Smooth muscle cell (in vitro differentiated cells): ENCODE measurements around the gene CHPF. TPM values are rescaled to one million over a fixed set of nuclear protein-coding genes. Genes with fewer than 3 reads are reported as not detected.

ENCODE experiments used
- DNase-seq: peaks from one replicate; lab custom pipeline; 2025; ENCODE audit not compliant: unreplicated experiment; lab: John Stamatoyannopoulos, UW
- H2AFZ ChIP-seq: fragments of 200-600 bp; sonication (generic); 2 replicates; pipeline ENCODE4 v1.6.0; 2016; ENCODE audit warnings: antibody characterized with exemption, low read depth, mild to moderate bottlenecking
- H3F3A ChIP-seq: fragments of 200-600 bp; sonication (generic); 2 replicates; pipeline ENCODE4 v1.6.0; 2017; ENCODE audit warnings: antibody characterized with exemption, low read depth
- H3K27ac ChIP-seq: fragments of 200-600 bp; sonication (generic); 2 replicates; pipeline ENCODE4 v1.5.1; 2016; ENCODE audit warnings: low read depth, mild to moderate bottlenecking
- H3K27me3 ChIP-seq: fragments of 200-600 bp; sonication (generic); 2 replicates; pipeline ENCODE4 v1.6.1; 2016; ENCODE audit warnings: low read depth, mild to moderate bottlenecking
- H3K36me3 ChIP-seq: fragments of 200-600 bp; sonication (generic); 2 replicates; pipeline ENCODE4 v1.5.1; 2016; ENCODE audit warnings: low read depth
- H3K4me1 ChIP-seq: fragments of 200-600 bp; sonication (generic); 2 replicates; pipeline ENCODE4 v1.5.1; 2016; ENCODE audit warnings: low read depth
- H3K4me2 ChIP-seq: fragments of 200-600 bp; sonication (generic); 2 replicates; pipeline ENCODE4 v1.6.0; 2016; ENCODE audit warnings: mild to moderate bottlenecking
- H3K4me3 ChIP-seq: fragments of 200-600 bp; sonication (generic); 2 replicates; pipeline ENCODE4 v1.5.1; 2016; ENCODE audit warnings: mild to moderate bottlenecking
- H3K79me2 ChIP-seq: fragments of 200-600 bp; sonication (generic); 2 replicates; pipeline ENCODE4 v1.6.0; 2016; ENCODE audit warnings: low read depth, mild to moderate bottlenecking
- H3K9ac ChIP-seq: fragments of 200-600 bp; sonication (generic); 2 replicates; pipeline ENCODE4 v1.6.0; 2016; ENCODE audit warnings: low read depth
- H3K9me3 ChIP-seq: fragments of 200-600 bp; sonication (generic); replicated peaks from 2 replicates; pipeline ENCODE4 v1.5.1; 2016; ENCODE audit warnings: low read depth
- H4K20me1 ChIP-seq: fragments of 200-600 bp; sonication (generic); 2 replicates; pipeline ENCODE4 v1.6.0; 2016; ENCODE audit warnings: low read depth
- WGBS: methylation state at CpG from one replicate; pipeline ENCODE4 v1.1.7; 2016; ENCODE audit warnings: low lambda C conversion rate; 5-methylcytosine and 5-hydroxymethylcytosine counted together
- polyA plus RNA-seq: library from polyadenylated mRNA; unstranded; fragments of >200 nt; fragmentation: Nextera tagmentation; extraction: Ambion mirVana; gene quantifications from 2 replicates; pipeline ENCODE4 v1.2.1, GENCODE V29; 2016
- total RNA-seq: library from RNA; depleted of rRNA; stranded (reverse); fragments of >200 nt; gene quantifications from 2 replicates; pipeline ENCODE4 v1.2.3, GENCODE V29; 2014
- TF ChIP-seq, protein P1 (sequence below): fragments of 200-600 bp; sonication (generic); IDR thresholded peaks from 2 replicates; pipeline ENCODE4 v1.5.1; 2017; ENCODE audit warnings: borderline replicate concordance, mild to moderate bottlenecking, antibody characterized with exemption; ENCODE audit not compliant: insufficient read depth, poor library complexity, severe bottlenecking

Gene CHPF
- total and polyA plus RNA-seq, 2 experiments from 2014 or later: 141 to 344 TPM

- H4K20me1 ChIP-seq: peaks cover 5% of the 10 kb centered on the region
- H3K9me3 ChIP-seq: no peaks in the 10 kb centered on the region
- no peaks in the 10 kb centered on the region for H3K36me3 ChIP-seq
- 63% methylated on average over 6 of the region's 8 CpGs for WGBS
- H3K4me1 ChIP-seq: peaks cover 29% of the 10 kb centered on the region
- H3K27ac ChIP-seq: no peak overlapping the region
- no peak overlapping the region for H3K9ac ChIP-seq
- TF ChIP-seq, protein P1, sequence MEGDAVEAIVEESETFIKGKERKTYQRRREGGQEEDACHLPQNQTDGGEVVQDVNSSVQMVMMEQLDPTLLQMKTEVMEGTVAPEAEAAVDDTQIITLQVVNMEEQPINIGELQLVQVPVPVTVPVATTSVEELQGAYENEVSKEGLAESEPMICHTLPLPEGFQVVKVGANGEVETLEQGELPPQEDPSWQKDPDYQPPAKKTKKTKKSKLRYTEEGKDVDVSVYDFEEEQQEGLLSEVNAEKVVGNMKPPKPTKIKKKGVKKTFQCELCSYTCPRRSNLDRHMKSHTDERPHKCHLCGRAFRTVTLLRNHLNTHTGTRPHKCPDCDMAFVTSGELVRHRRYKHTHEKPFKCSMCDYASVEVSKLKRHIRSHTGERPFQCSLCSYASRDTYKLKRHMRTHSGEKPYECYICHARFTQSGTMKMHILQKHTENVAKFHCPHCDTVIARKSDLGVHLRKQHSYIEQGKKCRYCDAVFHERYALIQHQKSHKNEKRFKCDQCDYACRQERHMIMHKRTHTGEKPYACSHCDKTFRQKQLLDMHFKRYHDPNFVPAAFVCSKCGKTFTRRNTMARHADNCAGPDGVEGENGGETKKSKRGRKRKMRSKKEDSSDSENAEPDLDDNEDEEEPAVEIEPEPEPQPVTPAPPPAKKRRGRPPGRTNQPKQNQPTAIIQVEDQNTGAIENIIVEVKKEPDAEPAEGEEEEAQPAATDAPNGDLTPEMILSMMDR: no peak
- H3K27me3 ChIP-seq: peaks cover 5% of the 10 kb centered on the region
- no peaks in the 10 kb centered on the region for H3K79me2 ChIP-seq
- H2AFZ ChIP-seq: no peak overlapping the region
- H3F3A ChIP-seq: no peaks in the 10 kb centered on the region
- no peak for DNase-seq
- no peak overlapping the region for H3K4me3 ChIP-seq
- H3K4me2 ChIP-seq: peak overlapping the region; percentile 93
These were observed 23.5 kb downstream of the CHPF start for GRCh38 chr2:219520079-219520478.

GRCh38 chr2:219519526-219519916 lies 24.1 kb downstream of the CHPF start:
- Histone ChIP-seq H3K9me3 (no peaks in the 10 kb centered on the region), H3K27me3 (peaks cover 10% of the 10 kb centered on the region), H3K4me2 (no peak overlapping the region), H3F3A (no peaks in the 10 kb centered on the region), H3K4me3 (no peak overlapping the region), H4K20me1 (peaks cover 5% of the 10 kb centered on the region), H3K9ac (no peak overlapping the region), H3K36me3 (no peaks in the 10 kb centered on the region), H2AFZ (no peak overlapping the region), H3K27ac (no peak overlapping the region), H3K4me1 (peaks cover 29% of the 10 kb centered on the region), H3K79me2 (no peaks in the 10 kb centered on the region)
- TF ChIP-seq, protein P1: no peak
- 94% methylated on average over 9 of the region's 9 CpGs for WGBS
- no peak for DNase-seq

- Histone ChIP-seq H3K27me3 (peaks cover 10% of the 10 kb centered on the region), H3K9ac (no peak overlapping the region), H3K79me2 (no peaks in the 10 kb centered on the region), H3K4me1 (peaks cover 37% of the 10 kb centered on the region), H3K27ac (no peak overlapping the region), H3K4me2 (no peak overlapping the region), H3F3A (no peaks in the 10 kb centered on the region), H4K20me1 (peaks cover 5% of the 10 kb centered on the region), H3K36me3 (no peaks in the 10 kb centered on the region), H3K9me3 (no peaks in the 10 kb centered on the region), H2AFZ (no peak overlapping the region), H3K4me3 (no peak overlapping the region)
- 64% methylated on average over 8 of the region's 10 CpGs for WGBS
- DNase-seq: no peak
- TF ChIP-seq, protein P1: no peak
These were observed 25.4 kb downstream of the CHPF start for GRCh38 chr2:219517954-219518778.

DNA sequence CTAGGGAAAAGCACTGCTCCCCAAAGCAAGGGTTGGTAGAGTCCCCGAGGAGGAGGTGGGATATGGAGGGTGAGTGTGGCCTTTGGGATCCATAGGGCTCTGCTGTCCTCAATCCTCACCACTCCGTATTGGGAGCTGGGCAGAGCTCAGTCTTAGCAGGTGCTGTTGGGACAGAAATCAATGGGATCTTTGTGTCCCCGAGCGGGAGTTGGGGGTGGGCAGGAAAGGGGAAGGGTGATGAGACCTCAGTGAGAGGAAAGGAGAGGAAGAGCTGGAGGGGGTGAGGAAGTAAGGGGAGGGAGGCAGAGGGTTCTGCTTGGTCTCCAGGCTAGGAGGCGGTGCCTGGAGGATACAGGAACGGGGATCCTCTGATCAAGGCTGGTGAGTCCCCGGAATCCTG lies 26.7 kb downstream of the CHPF start:
- H3K4me3 ChIP-seq: no peak overlapping the region
- H3K4me2 ChIP-seq: no peak overlapping the region
- TF ChIP-seq, protein P1: no peak
- H3K27me3 ChIP-seq: peaks cover 20% of the 10 kb centered on the region
- peaks cover 39% of the 10 kb centered on the region for H3K4me1 ChIP-seq
- H4K20me1 ChIP-seq: peaks cover 4% of the 10 kb centered on the region
- no peaks in the 10 kb centered on the region for H3K79me2 ChIP-seq
- H3K9ac ChIP-seq: no peak overlapping the region
- H3K27ac ChIP-seq: no peak overlapping the region
- WGBS: 88% methylated on average over 4 of the region's 7 CpGs
- H3F3A ChIP-seq: no peaks in the 10 kb centered on the region
- no peak overlapping the region for H2AFZ ChIP-seq
- H3K36me3 ChIP-seq: no peaks in the 10 kb centered on the region
- DNase-seq: no peak
- H3K9me3 ChIP-seq: no peaks in the 10 kb centered on the region
